Progenitor cell of endocrine pancreas (in vitro differentiated cells): ENCODE results near the gene TMEM132D. TPM values are rescaled to one million over a fixed set of nuclear protein-coding genes. Genes with fewer than 3 reads are reported as not detected.

Experiments used
- DNase-seq: peaks from one replicate; pipeline ENCODE4 v3.0.0; 2021; ENCODE audit warnings: low spot score; ENCODE audit not compliant: unreplicated experiment
- H3K27ac Mint-ChIP-seq: 2 replicates; pipeline ENCODE4 v1.8.0; 2021; ENCODE audit warnings: mild to moderate bottlenecking, moderate library complexity, mixed read lengths
- H3K27me3 Mint-ChIP-seq: 2 replicates; pipeline ENCODE4 v1.8.0; 2021; ENCODE audit warnings: mixed read lengths
- H3K36me3 Mint-ChIP-seq: 2 replicates; pipeline ENCODE4 v1.8.0; 2022; ENCODE audit warnings: mixed read lengths; ENCODE audit not compliant: insufficient read depth
- H3K4me1 Mint-ChIP-seq: 2 replicates; pipeline ENCODE4 v1.8.0; 2021; ENCODE audit warnings: low read depth, mixed read lengths
- H3K4me3 Mint-ChIP-seq: 2 replicates; pipeline ENCODE4 v1.8.0; 2021; ENCODE audit warnings: low read depth, mild to moderate bottlenecking, moderate library complexity, mixed read lengths
- H3K9me3 Mint-ChIP-seq: 2 replicates; pipeline ENCODE4 v1.8.0; 2021; ENCODE audit warnings: low read depth, mixed read lengths
- CTCF ChIP-seq: fragments of 200-600 bp; sonication (generic); IDR thresholded peaks from one replicate; pipeline ENCODE4 v1.5.0; 2021; ENCODE audit warnings: antibody characterized with exemption, mild to moderate bottlenecking; ENCODE audit not compliant: unreplicated experiment
- total RNA-seq: library from RNA; stranded (reverse); gene quantifications from 2 replicates; pipeline ENCODE4 v1.2.1, GENCODE V29; 2021

Gene TMEM132D
- total RNA-seq, 1 donor from 2014 or later, result 0.46 TPM

- no peak for DNase-seq
- Mint-ChIP-seq H3K9me3 (no peaks in the 10 kb centered on the region), H3K4me1 (no peaks in the 10 kb centered on the region), H3K36me3 (no peaks in the 10 kb centered on the region), H3K27me3 (peaks cover 79% of the 10 kb centered on the region), H3K27ac (no peak overlapping the region), H3K4me3 (no peak overlapping the region)
- no peak for TF ChIP-seq CTCF
These were observed 273.9 kb downstream of the TMEM132D start for GRCh38 chr12:129629901-129630300.

DNA sequence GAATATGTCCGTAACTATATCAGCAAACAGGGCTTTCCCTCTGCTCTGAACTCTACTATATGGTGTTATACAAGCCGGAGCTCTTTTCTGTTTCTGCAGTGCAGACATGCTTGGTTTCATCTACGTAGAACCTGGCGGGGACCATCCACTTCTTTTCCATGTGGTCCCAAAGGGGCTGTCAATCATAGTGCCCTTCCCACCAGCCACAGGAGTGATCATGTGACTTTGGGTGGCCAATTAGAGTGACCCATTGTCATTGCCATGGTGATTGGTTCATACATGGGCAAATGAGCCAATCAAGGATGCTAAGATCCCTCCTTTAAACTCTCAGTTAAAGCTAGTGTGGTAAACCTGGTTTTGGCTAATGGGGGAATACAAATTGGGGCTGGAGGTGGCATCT, 281.3 kb downstream of the TMEM132D start:
- H3K9me3 Mint-ChIP-seq, result no peaks in the 10 kb centered on the region

DNA sequence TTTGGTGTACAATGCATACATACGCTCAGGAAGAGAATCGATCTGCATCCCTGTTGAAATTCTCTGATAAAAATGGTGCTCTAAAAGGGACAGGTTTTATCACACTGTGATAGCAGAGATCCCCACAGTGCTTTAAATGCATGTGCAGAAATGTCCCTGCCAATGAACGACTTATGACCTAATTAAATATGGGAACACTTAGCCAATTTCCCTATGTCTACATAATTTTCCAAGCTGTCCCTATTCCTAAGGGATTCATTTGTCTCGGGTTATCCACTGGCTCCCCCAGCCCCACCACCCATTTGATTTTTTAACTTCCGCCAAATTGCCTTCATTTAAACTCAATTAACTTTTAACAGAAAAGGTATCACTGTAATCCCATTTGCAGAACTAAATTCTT, 284.6 kb downstream of the TMEM132D start:
- DNase-seq, result no peak
- H3K27ac Mint-ChIP-seq, result no peak overlapping the region
- peaks cover 23% of the 10 kb centered on the region for H3K4me1 Mint-ChIP-seq
- TF ChIP-seq CTCF, result no peak
- peaks cover 70% of the 10 kb centered on the region for H3K27me3 Mint-ChIP-seq
- no peak overlapping the region for H3K4me3 Mint-ChIP-seq
- H3K9me3 Mint-ChIP-seq, result no peaks in the 10 kb centered on the region
- no peaks in the 10 kb centered on the region for H3K36me3 Mint-ChIP-seq

More for the DNA sequence above, 281.3 kb downstream of the TMEM132D start:
- Mint-ChIP-seq H3K27ac (no peak overlapping the region), H3K36me3 (no peaks in the 10 kb centered on the region), H3K4me3 (no peak overlapping the region), H3K4me1 (peaks cover 17% of the 10 kb centered on the region), H3K27me3 (peaks cover 67% of the 10 kb centered on the region)
- no peak for DNase-seq
- TF ChIP-seq CTCF, result no peak

DNA sequence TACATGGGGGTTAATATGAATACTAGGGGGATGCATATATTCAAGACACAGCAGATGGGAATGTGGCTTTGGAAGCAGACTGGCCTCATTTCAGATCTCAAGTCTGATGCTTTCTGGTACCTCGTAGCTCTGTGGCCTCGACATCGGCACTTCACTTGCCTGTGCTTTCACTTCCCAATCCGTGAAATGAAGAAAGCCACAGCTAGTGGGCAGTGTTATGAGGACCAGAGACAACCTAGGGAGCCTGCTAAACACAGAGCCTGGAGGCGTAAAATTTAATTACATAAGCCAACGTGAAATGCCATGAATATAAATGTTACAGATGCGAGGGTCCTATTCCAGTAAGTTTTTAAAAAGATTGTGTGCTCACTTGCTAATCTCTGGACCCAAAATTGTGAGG, 286.0 kb downstream of the TMEM132D start:
- Mint-ChIP-seq H3K27ac (no peak overlapping the region), H3K4me1 (peaks cover 28% of the 10 kb centered on the region), H3K36me3 (no peaks in the 10 kb centered on the region), H3K9me3 (no peaks in the 10 kb centered on the region), H3K4me3 (no peak overlapping the region), H3K27me3 (peaks cover 69% of the 10 kb centered on the region)
- DNase-seq, result no peak
- TF ChIP-seq CTCF, result no peak

DNA sequence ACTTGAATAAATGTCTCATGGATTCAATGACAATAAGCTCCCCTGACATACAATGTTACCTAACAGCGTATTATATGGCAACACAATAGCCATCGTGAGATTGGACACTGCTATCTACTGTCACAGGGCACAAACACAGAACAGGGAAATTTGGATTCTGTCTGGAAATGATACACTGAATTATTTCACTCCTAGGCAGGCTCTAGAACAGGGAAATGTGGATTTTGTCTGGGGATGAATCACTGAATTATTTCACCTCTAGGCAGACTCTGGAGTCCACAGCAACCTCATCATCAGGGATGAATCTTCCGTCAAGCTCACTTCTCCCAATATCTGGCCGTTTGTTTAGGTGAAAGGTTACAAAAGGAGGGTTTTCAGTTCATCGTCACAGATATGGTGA, 288.8 kb downstream of the TMEM132D start:
- H3K27me3 Mint-ChIP-seq, result peaks cover 67% of the 10 kb centered on the region
- H3K4me3 Mint-ChIP-seq, result no peak overlapping the region
- no peaks in the 10 kb centered on the region for H3K36me3 Mint-ChIP-seq
- DNase-seq, result no peak
- H3K27ac Mint-ChIP-seq, result no peak overlapping the region
- H3K9me3 Mint-ChIP-seq, result no peaks in the 10 kb centered on the region
- no peak for TF ChIP-seq CTCF
- peaks cover 33% of the 10 kb centered on the region for H3K4me1 Mint-ChIP-seq
